Activated T-helper 2 cell treated with anti-CD3 and anti-CD28 coated beads, Interferon-gamma antibody, Interleukin-2, Interleukin-4, amounts not matched to agents 10 μg/mL and 5 μg/mL and 100 μg/mL, durations not matched to agents 14 hours and 24 hours and 36 hours (primary cell): ENCODE data around the gene RPS14. TPM values are rescaled to one million over a fixed set of nuclear protein-coding genes. Genes with fewer than 3 reads are reported as not detected.

ENCODE experiments used
- DNase-seq: peaks from one replicate; pipeline ENCODE4 v3.0.0; 2021; ENCODE audit warnings: low spot score
- H3K27ac Mint-ChIP-seq: one replicate; pipeline ENCODE4 v1.8.0; 2021; ENCODE audit warnings: mixed read lengths
- H3K27me3 Mint-ChIP-seq: one replicate; pipeline ENCODE4 v1.8.0; 2021; ENCODE audit warnings: low read depth, mixed read lengths
- H3K36me3 Mint-ChIP-seq: one replicate; pipeline ENCODE4 v1.8.0; 2021; ENCODE audit warnings: low read depth, mixed read lengths
- H3K4me1 Mint-ChIP-seq: one replicate; pipeline ENCODE4 v1.8.0; 2021; ENCODE audit warnings: low read depth, mixed read lengths
- H3K4me3 Mint-ChIP-seq: one replicate; pipeline ENCODE4 v1.8.0; 2021; ENCODE audit warnings: low read depth, mild to moderate bottlenecking, moderate library complexity, mixed read lengths
- H3K9me3 Mint-ChIP-seq: one replicate; pipeline ENCODE4 v1.8.0; 2021; ENCODE audit warnings: mixed read lengths
- intact Hi-C: fragments of 100-400 bp; cut with micrococcal nuclease; formaldehyde crosslinking; loops from one replicate; pipeline ENCODE4 v1.15.1; 2023
- total RNA-seq: library from RNA; stranded (reverse); gene quantifications from 2 replicates; pipeline ENCODE4 v1.2.3, GENCODE V29; 2022

RPS14 gene
- total RNA-seq, 1 donor from 2014 or later, result 2,552 TPM

DNA sequence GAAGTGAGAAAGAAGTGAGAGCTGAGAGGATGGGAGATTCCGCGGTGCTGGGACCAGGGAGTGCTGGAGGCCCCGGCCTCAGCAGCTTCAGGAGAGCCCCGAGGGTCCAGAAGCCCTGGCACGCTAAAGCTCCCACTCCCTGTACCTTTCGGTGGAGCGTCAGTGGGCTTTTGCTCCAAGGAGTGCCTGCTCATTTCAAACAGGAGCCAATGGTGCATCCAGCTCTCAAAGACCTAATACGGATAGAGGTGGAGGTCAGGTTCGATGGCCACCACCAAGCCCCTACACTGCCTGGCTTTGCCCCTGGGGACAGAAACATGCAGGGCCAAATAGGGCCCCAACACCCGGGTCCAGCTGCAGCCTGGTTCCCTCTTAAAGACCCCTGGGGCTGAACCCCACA, 45.0 kb downstream of the RPS14 start:
- Mint-ChIP-seq H3K4me3 (no peak overlapping the region), H3K4me1 (peaks cover 7% of the 10 kb centered on the region), H3K27me3 (no peaks in the 10 kb centered on the region), H3K27ac (no peak overlapping the region), H3K9me3 (no peaks in the 10 kb centered on the region), H3K36me3 (peaks cover 60% of the 10 kb centered on the region)
- DNase-seq, result no peak
- intact Hi-C loops, result no loop called here

DNA sequence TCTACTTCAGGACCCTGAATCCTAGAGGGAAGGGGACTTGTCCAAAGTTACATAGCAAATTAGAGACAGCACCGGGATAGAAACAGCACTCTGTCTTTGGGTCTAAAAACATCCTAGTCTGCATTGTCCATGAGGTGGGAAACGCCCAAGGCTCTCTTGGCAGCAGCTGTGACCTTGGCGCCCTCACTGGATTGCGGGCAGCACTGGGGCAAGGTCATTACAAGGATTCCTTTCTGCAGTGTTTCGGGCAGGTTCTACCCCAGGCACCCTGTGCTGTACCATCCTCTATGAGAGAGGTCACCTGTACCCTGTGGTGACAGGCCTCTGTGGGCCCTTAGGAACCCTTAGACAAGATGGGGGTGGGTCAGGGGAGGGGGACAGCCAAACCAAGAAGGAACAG, 45.4 kb downstream of the RPS14 start:
- Mint-ChIP-seq H3K27ac (no peak overlapping the region), H3K9me3 (no peaks in the 10 kb centered on the region), H3K4me3 (no peak overlapping the region), H3K27me3 (no peaks in the 10 kb centered on the region), H3K4me1 (peaks cover 7% of the 10 kb centered on the region), H3K36me3 (peaks cover 61% of the 10 kb centered on the region)
- intact Hi-C loops, result no loop called here
- no peak for DNase-seq

DNA sequence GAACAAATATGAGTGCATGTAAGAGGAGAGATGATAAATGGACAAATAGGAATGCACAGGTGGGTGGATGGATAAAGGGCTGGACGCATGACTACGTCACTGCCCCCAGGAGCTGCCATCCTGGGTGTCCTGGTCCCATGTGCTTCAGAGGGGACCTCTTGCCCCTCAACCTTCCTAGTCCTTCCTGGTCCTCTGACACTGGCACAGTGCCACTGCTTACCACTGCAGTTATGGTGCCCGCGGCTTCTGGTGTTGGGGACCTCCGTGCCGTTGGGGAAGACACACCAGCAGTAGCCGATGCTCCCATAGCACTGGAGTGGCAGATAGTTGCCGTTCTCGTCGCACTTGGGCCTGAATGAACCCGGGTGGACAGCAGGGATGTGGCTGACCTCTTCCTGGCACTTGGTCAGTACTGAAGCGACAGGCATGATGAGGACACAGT, 46.6 kb downstream of the RPS14 start:
- Mint-ChIP-seq H3K9me3 (no peaks in the 10 kb centered on the region), H3K4me3 (no peak overlapping the region), H3K27me3 (no peaks in the 10 kb centered on the region), H3K36me3 (peaks cover 63% of the 10 kb centered on the region), H3K27ac (peak overlapping the region; percentile 2), H3K4me1 (peaks cover 3% of the 10 kb centered on the region)
- no peak for DNase-seq
- intact Hi-C loops, result no loop called here

DNA sequence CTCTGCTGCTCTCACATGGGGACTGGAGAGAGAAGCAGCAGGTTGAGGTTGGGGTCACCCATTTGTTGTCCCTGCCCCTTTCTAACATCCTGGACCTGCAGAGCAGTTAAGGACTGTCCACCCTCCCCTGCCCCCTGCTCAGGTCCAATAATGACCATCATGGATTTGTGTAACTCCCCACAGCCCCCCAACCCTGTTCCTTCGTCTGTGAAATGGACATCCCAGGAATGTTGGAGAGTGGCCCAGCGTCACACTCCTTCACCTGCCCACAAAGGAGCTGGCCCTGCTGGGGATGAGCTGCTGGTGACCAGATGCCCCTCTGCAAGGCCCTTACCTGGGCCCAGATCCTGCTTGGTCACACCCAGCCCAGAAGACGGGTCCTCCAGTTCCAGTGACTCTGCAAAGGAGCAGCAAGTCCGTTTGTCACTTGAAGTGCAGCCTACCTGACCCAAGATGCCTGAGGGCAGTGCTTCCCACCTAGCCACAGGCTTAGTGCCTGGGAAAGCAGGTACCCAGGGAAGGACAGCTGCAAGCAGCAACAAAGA, 47.2 kb downstream of the RPS14 start:
- H3K4me3 Mint-ChIP-seq, result no peak overlapping the region
- H3K4me1 Mint-ChIP-seq, result peaks cover 3% of the 10 kb centered on the region
- DNase-seq, result no peak
- no peaks in the 10 kb centered on the region for H3K9me3 Mint-ChIP-seq
- peaks cover 63% of the 10 kb centered on the region for H3K36me3 Mint-ChIP-seq
- no peaks in the 10 kb centered on the region for H3K27me3 Mint-ChIP-seq
- peak overlapping the region; percentile 2 for H3K27ac Mint-ChIP-seq
- intact Hi-C loops, result no loop called here

DNA sequence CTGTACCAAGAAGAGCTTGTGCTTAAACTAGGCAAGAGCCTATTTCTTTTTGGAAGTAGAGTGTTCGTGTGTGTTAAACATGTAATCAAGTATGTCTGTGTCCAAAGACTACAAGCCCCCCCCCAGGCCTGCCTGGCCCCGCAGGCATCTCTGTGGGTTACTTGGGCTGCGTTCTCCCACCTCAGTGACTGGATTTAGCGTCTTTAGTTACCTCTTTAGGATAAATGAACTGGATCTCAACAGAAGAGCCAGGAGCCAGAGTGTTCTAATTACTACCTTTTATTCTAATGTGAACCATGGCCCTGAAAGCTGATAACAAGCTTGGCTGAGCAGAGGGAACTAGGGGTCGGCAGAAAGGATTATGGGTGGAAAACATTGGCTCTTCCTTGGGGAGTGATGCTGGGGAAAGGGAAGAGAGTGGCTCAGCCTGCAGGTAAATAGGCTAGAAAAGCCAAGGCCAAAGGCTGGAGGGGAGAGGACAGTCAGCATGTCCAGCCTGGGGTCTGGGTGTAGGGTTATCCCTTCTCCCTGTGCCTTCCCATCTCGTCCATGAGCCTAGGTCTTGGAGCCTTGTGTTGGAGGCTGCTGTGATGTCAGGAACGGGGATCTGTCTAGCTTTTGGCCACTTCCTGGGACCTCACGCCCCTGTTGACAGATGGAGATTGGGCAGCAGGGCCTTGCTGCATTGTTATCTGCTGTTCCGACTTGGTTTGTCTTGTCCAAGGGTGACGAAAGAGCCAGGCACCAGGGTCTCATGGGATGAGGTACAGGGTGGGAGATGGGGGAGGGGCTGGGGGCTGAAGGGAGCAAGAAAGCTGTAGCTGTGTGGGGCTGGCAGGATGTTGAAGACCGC, 47.9 kb downstream of the RPS14 start:
- Mint-ChIP-seq H3K27ac (peak overlapping the region; percentile 25), H3K4me1 (peaks cover 3% of the 10 kb centered on the region), H3K36me3 (peaks cover 59% of the 10 kb centered on the region), H3K4me3 (no peak overlapping the region), H3K9me3 (no peaks in the 10 kb centered on the region), H3K27me3 (no peaks in the 10 kb centered on the region)
- DNase-seq, result no peak
- intact Hi-C loops, result no loop called here

DNA sequence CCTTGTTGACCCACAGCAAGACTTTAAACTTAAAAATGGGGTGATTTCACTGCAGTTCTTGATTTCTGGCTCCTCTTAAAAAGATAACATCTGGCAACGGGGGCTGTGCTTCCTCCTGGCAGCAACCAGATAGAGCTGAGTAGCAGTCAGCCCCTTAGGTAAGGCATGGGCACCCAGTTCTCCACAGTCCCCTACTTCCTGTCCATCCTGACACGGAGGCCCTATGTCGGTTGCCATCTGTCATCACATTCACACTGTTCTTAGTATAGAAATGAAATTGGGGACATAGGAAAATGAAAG, 48.5 kb downstream of the RPS14 start:
- intact Hi-C loops, result no loop called here
- H3K27me3 Mint-ChIP-seq, result no peaks in the 10 kb centered on the region
- peaks cover 3% of the 10 kb centered on the region for H3K4me1 Mint-ChIP-seq

DNA sequence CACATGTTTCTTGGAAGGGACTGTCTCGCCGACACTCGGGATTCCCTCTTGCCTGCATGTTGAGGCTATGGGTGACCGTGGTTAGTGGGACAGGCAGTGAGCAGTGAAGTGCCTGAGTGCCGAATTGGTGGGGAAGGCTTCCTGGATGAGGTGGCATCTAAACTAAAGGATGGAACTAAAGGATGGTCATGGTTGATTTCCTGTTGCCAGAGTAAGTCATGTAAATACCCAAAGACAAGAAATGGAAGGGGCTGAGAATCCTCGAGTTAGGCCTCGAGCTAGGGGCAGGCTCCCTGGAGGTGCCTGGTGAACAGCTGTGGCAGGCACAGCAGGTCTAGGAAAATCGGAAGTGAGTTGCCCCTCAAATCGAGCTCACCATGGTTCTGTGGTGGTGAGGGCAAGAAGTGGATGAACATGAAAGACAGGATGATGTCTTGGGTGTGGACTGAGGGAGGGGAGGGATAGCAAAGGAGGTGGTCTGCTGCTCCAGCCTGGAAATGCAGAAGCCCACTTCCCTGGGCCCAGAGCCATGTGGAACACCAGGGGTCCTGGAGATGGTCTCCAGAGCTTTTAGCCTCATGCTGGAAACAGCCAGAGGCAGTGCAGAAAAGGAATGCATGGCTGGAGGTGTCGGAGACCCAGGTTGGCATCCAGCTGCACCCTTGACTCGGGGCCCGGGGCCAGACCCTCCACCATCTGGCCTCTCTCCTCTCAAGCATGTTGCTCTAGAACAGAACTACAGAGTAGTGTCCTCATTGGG, 49.0 kb downstream of the RPS14 start:
- Mint-ChIP-seq H3K4me1 (peaks cover 3% of the 10 kb centered on the region), H3K27ac (peak overlapping the region; percentile 35), H3K27me3 (no peaks in the 10 kb centered on the region), H3K4me3 (no peak overlapping the region), H3K9me3 (no peaks in the 10 kb centered on the region), H3K36me3 (peaks cover 65% of the 10 kb centered on the region)
- intact Hi-C loops, result no loop called here
- no peak for DNase-seq

More for the DNA sequence above, 48.5 kb downstream of the RPS14 start:
- DNase-seq, result no peak
- Mint-ChIP-seq H3K9me3 (no peaks in the 10 kb centered on the region), H3K36me3 (peaks cover 62% of the 10 kb centered on the region), H3K4me3 (no peak overlapping the region), H3K27ac (peak overlapping the region; percentile 25)

DNA sequence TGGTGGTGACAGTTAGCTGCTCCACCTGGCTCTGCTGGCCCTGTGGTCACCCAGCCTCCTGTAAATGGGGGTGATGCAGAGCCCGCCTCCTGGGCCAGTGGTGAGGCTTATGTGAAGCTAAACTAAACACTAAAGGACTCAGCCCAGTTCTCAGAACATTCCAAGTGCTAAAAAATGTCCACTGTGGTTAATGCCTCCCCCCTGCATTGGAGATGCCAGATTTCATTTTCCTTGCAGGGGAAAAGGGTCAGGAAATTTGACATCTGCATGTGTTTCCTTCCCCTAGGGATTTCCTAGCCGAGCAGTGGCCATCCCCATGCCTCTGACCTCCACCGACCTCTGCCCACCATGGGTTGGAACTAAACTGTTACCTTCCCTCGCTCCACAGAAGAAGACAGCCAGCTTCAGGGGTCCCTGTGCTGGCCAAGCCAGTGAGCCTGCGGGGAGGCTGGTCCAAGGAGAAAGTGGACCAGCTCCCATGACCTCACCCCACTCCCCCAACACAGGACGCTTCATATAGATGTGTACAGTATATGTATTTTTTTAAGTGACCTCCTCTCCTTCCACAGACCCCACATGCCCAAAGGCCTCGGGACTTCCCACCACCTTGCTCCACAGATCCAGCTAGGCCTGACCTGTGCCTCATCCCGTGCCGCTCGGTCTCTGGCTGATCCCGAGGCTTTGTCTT, 49.9 kb downstream of the RPS14 start:
- H3K36me3 Mint-ChIP-seq, result peaks cover 67% of the 10 kb centered on the region
- no peak overlapping the region for H3K4me3 Mint-ChIP-seq
- H3K27ac Mint-ChIP-seq, result no peak overlapping the region
- intact Hi-C loops, result loop anchor here (5.0 kb wide), 1 partner anchor 38 kb away; no protein-coding TSS in a partner anchor
- no peaks in the 10 kb centered on the region for H3K27me3 Mint-ChIP-seq
- no peak for DNase-seq
- H3K4me1 Mint-ChIP-seq, result peaks cover 3% of the 10 kb centered on the region
- H3K9me3 Mint-ChIP-seq, result no peaks in the 10 kb centered on the region

DNA sequence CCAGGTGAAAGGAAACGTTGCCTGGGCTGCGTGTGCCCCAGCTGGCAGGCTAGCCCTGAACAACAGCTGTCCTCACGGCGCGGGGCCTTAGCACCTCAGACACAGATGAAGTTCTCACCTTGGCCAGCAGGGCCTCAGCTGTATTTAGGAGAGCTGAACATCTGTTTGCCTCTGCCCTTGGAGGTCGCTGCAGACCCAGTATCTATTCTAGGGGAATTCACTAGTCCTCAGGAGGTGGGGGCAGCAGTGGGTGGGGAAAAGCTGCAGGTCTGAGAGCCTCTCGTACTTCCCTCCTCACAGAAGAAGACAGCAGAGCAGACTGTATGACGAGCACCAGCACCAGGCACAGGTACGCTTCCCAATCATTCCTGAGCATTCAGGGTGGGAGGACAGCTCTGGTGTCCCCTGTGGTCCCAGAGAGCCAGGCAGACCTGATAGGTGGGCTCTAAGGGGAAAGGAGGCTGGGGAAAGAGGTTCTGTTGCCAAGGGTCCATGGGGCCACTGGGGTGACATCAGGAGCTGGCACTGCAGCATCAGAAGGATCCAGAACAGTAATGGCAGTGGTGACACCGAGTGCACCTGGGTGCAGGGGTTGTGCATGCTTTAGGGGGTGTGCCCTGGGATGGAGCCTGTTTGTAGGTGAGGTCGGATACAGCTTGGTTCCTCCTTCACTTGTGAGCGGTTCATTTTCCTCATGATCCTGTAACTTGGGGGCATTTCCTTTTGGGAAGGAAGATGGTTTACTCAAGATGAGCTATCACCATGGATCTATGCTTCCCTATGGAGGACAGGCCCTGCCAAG, 50.6 kb downstream of the RPS14 start:
- Mint-ChIP-seq H3K27ac (no peak overlapping the region), H3K36me3 (peaks cover 65% of the 10 kb centered on the region), H3K4me3 (no peak overlapping the region), H3K27me3 (no peaks in the 10 kb centered on the region), H3K9me3 (no peaks in the 10 kb centered on the region), H3K4me1 (peaks cover 5% of the 10 kb centered on the region)
- intact Hi-C loops, result loop anchor here (5.0 kb wide), 1 partner anchor 38 kb away; no protein-coding TSS in a partner anchor
- no peak for DNase-seq

DNA sequence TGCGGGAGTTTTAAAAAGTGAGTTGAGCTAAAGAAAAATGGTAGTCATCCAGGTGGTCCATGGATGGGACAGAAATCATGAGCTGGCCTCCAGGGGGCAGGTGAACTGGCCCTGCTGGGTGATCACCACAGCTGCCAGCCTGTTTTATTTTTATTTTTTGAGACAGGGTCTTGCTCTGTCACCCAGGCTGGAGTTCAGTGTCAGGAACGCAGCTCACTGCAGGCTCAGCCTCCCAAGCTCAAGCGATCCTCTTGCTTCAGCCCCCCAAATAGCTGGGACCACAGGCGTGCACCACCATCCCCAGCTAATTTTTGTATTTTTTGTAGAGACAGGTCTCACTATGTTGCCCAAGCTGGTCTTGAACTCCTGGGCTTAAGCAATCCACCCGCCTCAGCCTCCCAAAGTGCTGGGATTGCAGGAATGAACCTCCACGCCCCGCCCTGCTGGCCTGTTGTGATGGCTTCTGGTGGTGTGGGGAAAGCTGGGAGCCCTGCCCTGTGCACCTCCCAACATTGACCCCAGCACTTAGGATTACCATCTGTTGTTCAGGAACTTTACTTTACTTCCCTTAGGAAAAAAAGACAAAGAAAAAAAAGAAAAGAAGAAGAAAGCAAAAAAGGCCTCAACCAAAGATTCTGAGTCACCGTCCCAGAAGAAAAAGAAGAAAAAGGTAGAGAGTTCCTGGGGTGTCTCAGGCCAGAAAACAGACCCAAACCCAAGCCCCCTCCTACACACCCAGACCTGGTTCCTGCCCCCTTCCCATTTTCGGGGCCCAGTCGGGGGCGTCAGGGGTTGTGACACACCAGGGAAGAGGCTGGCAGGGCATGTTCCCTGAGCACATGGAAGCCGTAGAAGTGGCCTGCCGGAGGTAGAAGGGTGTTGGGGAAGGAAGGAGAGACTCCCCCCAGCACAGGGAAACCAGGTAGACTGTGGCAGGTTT, 51.5 kb downstream of the RPS14 start:
- H3K4me1 Mint-ChIP-seq, result peaks cover 5% of the 10 kb centered on the region
- no peaks in the 10 kb centered on the region for H3K9me3 Mint-ChIP-seq
- DNase-seq, result no peak
- H3K36me3 Mint-ChIP-seq, result peaks cover 66% of the 10 kb centered on the region
- intact Hi-C loops, result loop anchor here (5.0 kb wide), 1 partner anchor 39 kb away; no protein-coding TSS in a partner anchor
- no peak overlapping the region for H3K4me3 Mint-ChIP-seq
- no peaks in the 10 kb centered on the region for H3K27me3 Mint-ChIP-seq
- H3K27ac Mint-ChIP-seq, result peak overlapping the region; percentile 35

DNA sequence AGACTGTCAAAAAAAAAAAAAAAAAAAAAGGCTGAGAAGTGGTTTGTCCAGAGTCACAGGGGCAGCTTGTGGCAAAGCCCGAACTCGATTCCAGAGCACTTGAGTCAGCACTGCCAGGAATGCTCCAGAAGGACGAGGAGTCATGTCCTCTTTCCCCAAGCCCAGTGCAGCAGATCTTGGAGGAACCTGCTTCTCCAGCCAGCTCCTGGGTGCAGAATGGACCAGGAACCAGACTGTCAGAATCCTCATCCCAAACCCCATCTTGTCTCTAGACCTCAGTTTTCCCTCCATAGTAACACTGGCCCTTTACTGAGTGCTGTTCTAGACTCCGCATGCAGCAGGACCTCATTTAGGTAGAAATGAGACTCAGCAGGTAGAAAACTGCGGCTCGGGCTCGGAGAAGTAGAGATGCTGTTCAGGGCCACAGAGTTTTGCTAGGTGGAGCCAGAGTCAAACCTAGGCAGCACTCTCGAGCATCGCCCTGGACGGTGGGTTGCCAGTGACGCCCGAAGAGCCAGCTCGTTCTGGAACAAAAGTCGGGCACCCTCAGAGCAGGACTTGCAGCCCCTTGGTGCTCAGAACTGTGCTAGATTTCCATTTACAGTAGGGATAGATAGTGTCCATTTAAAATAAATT, 52.3 kb downstream of the RPS14 start:
- intact Hi-C loops, result loop anchor here (5.0 kb wide), 1 partner anchor 40 kb away; no protein-coding TSS in a partner anchor
- DNase-seq, result no peak
- no peak overlapping the region for H3K27ac Mint-ChIP-seq
- H3K27me3 Mint-ChIP-seq, result no peaks in the 10 kb centered on the region
- H3K36me3 Mint-ChIP-seq, result peaks cover 61% of the 10 kb centered on the region
- no peak overlapping the region for H3K4me3 Mint-ChIP-seq
- peaks cover 5% of the 10 kb centered on the region for H3K4me1 Mint-ChIP-seq
- H3K9me3 Mint-ChIP-seq, result no peaks in the 10 kb centered on the region
